Kidney glomerular epithelial cell (primary cell): ENCODE results near the gene PHLDA2.

Experiments used
- DNase-seq: peaks from one replicate; lab custom pipeline; 2025; lab: John Stamatoyannopoulos, UW

Gene PHLDA2

DNA sequence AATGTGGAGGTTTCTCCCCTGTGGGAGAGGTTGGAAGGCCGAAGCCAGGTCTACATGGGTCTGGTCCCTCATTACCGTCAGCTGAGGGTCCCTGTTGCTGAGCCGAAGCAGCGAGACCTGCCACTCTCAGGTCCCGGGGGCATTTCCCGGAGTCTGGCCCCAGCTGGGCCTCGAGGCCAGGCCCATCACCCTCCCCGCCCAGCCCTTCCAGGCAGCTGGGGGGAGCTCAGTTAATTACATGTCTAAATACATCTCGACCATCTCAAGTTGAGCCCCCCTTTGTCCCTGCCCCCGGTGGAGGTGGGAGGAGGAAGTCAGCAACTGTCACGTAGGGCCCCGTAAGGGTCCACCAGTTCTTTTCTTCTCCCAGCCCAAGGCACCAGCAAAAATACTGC is 47.2 kb downstream of the PHLDA2 start:
- no peak for DNase-seq

DNA sequence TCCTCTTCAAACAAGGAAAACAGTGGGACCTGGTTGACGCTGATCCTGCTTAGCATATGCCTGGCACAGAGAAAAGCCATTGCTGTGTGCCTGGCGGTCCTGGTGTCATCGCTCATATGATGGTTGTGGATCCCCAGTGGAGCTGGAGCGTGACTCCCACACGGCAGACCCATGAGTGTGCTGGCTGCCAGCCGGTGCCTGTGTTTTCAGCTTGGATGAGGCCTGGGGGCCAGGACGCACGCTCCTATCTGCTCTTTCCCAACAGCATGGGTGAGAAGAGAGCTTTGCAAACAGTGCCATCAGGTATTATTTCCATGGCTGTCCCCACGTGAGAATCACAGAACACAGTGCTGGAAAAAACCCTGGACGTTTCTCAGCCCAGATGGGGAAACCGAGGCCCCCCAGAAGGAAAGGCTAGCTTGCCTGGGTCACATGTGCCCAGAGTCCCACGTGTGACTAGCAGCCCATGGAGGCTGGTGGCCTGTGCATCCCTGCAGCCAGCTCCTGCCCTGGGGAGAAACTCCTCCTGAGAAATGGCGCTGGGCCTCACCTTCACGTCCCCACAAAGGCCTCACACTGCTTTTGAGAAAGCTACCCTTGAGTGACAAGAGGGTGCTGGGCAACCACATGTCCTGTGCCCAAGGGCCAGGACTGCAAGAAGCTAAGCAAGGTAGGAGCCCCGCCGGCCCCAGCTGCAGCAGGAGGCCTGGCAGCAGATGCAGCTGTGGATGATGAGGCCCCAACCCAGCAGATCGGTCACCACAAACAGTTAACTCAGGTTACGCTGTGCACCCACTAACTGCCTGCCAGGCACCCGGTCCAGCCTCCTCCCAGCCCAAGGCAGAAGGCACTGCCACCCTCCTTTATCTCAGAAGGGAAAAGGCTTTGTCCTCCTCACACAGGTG is 47.9 kb downstream of the PHLDA2 start:
- no peak for DNase-seq

- DNase-seq = no peak
These were observed 48.6 kb downstream of the PHLDA2 start for GRCh38 chr11:2880646-2881045.

GRCh38 chr11:2878782-2879181 is 50.4 kb downstream of the PHLDA2 start:
- DNase-seq = no peak
